Panc1 (cell line): ENCODE results near the gene IDNK.

Experiments
- CTCF ChIP-seq: fragments of 450-650 bp; IDR thresholded peaks from 2 replicates; pipeline ENCODE4 v1.5.1; 2017; ENCODE audit warnings: mild to moderate bottlenecking
- POLR2AphosphoS5 ChIP-seq: IDR thresholded peaks from 2 replicates; pipeline ENCODE4 v1.6.1; 2012; ENCODE audit warnings: mild to moderate bottlenecking, low read depth, low read length, moderate library complexity
- REST ChIP-seq, 2 experiments: IDR thresholded peaks; 2 replicates each; pipeline ENCODE4 v1.6.1; 2011 to 2012; ENCODE audit warnings: low read depth in 2 of 2, control low read depth in 1 of 2, low read length in 1 of 2, mild to moderate bottlenecking in 1 of 2, moderate library complexity in 1 of 2; ENCODE audit not compliant: insufficient read depth in 1 of 2
- SIN3A ChIP-seq: IDR thresholded peaks from 2 replicates; pipeline ENCODE4 v1.6.1; 2012; ENCODE audit warnings: low read depth, mild to moderate bottlenecking, low read length, moderate library complexity, borderline replicate concordance; ENCODE audit not compliant: insufficient read depth
- TCF7L2 ChIP-seq: IDR thresholded peaks from 2 replicates; pipeline ENCODE4 v1.6.1; 2011; ENCODE audit warnings: mild to moderate bottlenecking, low read depth, low read length, inconsistent platforms

GRCh38 chr9:83677596-83677995 is 54.7 kb downstream of the IDNK start:
- TF ChIP-seq CTCF (no peak), REST (IDR thresholded peaks at IDR 0.05; ENCODE audit: insufficient read depth in 1 of 2, low read depth in 2 of 2, low read length in 1 of 2) (no peak), POLR2AphosphoS5 (no peak), TCF7L2 (no peak), SIN3A (no peak)
